NK-92 (cell line): ENCODE measurements around the gene CHD3.

Experiments used
- DNase-seq: peaks from one replicate; lab custom pipeline; 2025; ENCODE audit not compliant: unreplicated experiment; lab: John Stamatoyannopoulos, UW

CHD3 gene

GRCh38 chr17:7893187-7893880 lies 4.7 kb downstream of the CHD3 start:
- no peak for DNase-seq

- DNase-seq = no peak
Measured at GRCh38 chr17:7894226-7894625, 5.6 kb downstream of the CHD3 start.

- no peak for DNase-seq
Measured at GRCh38 chr17:7894866-7895265, 6.3 kb downstream of the CHD3 start.

GRCh38 chr17:7897090-7897489 lies 8.5 kb downstream of the CHD3 start:
- DNase-seq = no peak

GRCh38 chr17:7897773-7898172 lies 9.2 kb downstream of the CHD3 start:
- no peak for DNase-seq

- DNase-seq = no peak
Measured at GRCh38 chr17:7903154-7904103, 14.8 kb downstream of the CHD3 start.

- no peak for DNase-seq
Measured at GRCh38 chr17:7909089-7909488, 20.5 kb downstream of the CHD3 start.

- no peak for DNase-seq
Measured at GRCh38 chr17:7910281-7910680, 21.7 kb downstream of the CHD3 start.

GRCh38 chr17:7910711-7911110 lies 22.1 kb downstream of the CHD3 start:
- DNase-seq = no peak

- no peak for DNase-seq
Measured at GRCh38 chr17:7911116-7911515, 22.5 kb downstream of the CHD3 start.

GRCh38 chr17:7912927-7913524 lies 24.4 kb downstream of the CHD3 start:
- DNase-seq = no peak

GRCh38 chr17:7915179-7915610 lies 26.6 kb downstream of the CHD3 start:
- no peak for DNase-seq

- DNase-seq = peak; percentile 18
Measured at GRCh38 chr17:7915611-7916384, 27.2 kb downstream of the CHD3 start, which contains the start of gene RNF227. RNF227 (minus strand) TSS chr17:7916289; CDS start chr17:7916195, 94 bp downstream.

- DNase-seq = no peak
Measured at GRCh38 chr17:7916385-7916682, 27.7 kb downstream of the CHD3 start.

GRCh38 chr17:7916808-7917207 lies 28.2 kb downstream of the CHD3 start:
- DNase-seq = no peak

- DNase-seq = no peak
Measured at GRCh38 chr17:7922269-7922844, 33.8 kb downstream of the CHD3 start.

GRCh38 chr17:7922845-7923628 lies 34.4 kb downstream of the CHD3 start:
- no peak for DNase-seq

GRCh38 chr17:7927596-7927995 lies 39.0 kb downstream of the CHD3 start:
- DNase-seq = no peak

- no peak for DNase-seq
Measured at GRCh38 chr17:7929158-7930023, 40.8 kb downstream of the CHD3 start, which contains the start of gene KCNAB3. KCNAB3 (minus strand) TSS chr17:7929856; CDS start chr17:7929435, 421 bp downstream.
